Pancreas (tissue), 10 donors: ENCODE measurements around the gene TSHZ1. TPM values are rescaled to one million over a fixed set of nuclear protein-coding genes. Genes with fewer than 3 reads are reported as not detected.
A peak's percentile ranks its signal among the peaks of the same experiment; 100 is the strongest.

Source experiments
- ATAC-seq, 4 donors: fragments of 200-7000 bp; cut with Tn5 transposase; one replicate each; pipeline versions ENCODE4 v1.8.0 to v1.9.1; 2020; ENCODE audit warnings: mild to moderate bottlenecking in 4 of 4, moderate library complexity in 4 of 4
- DNase-seq, 6 donors: peaks; one replicate each; pipeline ENCODE4 v3.0.0-alpha.2; 2020
- FAIRE-seq: peaks from 2 replicates; lab custom pipeline; 2012; peaks lifted over from hg19 to GRCh38; lab: Jason Lieb, UNC
- H3K27ac ChIP-seq, 4 donors: fragments of 200-600 bp; sonication (generic); 1 replicate in 3 of 4; 2 replicates in 1 of 4; pipeline versions ENCODE4 v1.5.0 to v1.8.0; 2020
- H3K27me3 ChIP-seq, 4 donors: fragments of 200-600 bp; one replicate each; pipeline ENCODE4 v1.8.0; 2021
- H3K36me3 ChIP-seq, 3 donors: fragments of 200-600 bp; sonication (generic) in 1 of 3; one replicate each; pipeline versions ENCODE4 v1.5.0 to v1.8.0; 2020 to 2021
- H3K4me1 ChIP-seq, 3 donors: fragments of 200-600 bp; one replicate each; pipeline ENCODE4 v1.8.0; 2021
- H3K4me3 ChIP-seq, 4 donors: fragments of 200-600 bp; sonication (generic) in 2 of 4; one replicate each; pipeline versions ENCODE4 v1.5.0 to v1.8.0; 2020 to 2021
- H3K9me3 ChIP-seq, 4 donors: fragments of 200-600 bp; one replicate each; pipeline ENCODE4 v1.8.0; 2021
- WGBS, 2 donors: extraction: QIAGEN DNeasy Blood & Tissue Kit; methylation state at CpG; one replicate each; pipeline ENCODE4 v1.1.7; 2013; 5-methylcytosine and 5-hydroxymethylcytosine counted together
- intact Hi-C, 3 donors: fragments of 100-400 bp; cut with DNase I; formaldehyde crosslinking; loops; one replicate each; pipeline versions ENCODE4 v1.11.1 to v1.14.2; 2022
- polyA plus RNA-seq, 2 donors: library from polyadenylated mRNA; stranded (reverse); fragments of 200-250 nt; gene quantifications; one replicate each; pipeline ENCODE4 v1.2.3, GENCODE V29; 2013
- total RNA-seq, 6 donors: library from RNA; stranded (reverse); fragmentation: NEBNext Ultra II Directional in 4 of 6; extraction: Animal tissue kit (Norgen Biotek cat#: 25700) in 4 of 6; gene quantifications; one replicate each; pipeline versions ENCODE4 v1.2.1 to v1.2.4, GENCODE V29; 2021 to 2023
- TF ChIP-seq, protein P1 (sequence below), 4 donors: fragments of 200-600 bp; sonication (generic) in 3 of 4; IDR thresholded peaks; one replicate each; pipeline versions ENCODE4 v1.5.0 to v1.8.0; 2021; ENCODE audit warnings: antibody characterized with exemption in 4 of 4
- donor health status: healthy with polysubstance abuse.
- donor health status: DM: no; HTN: no; CAD: no; lungs with moderate emphysema.
- donor health status: DM: no; HTN: no; CAD: no.
- donor health status: control.
- donor health status: control.
- donor health status: Bipolar disorder and iron deficiency.
- donor health status: DM: yes; HTN: yes; CAD: no.
- donor health status: DM: no; HTN: no; CAD: no.
- donor health status: DM: no; HTN: no; CAD: no.
- donor health status: DM: yes; HTN: yes; CAD: no.

The TSHZ1 gene
- total and polyA plus RNA-seq, 8 donors = 4.7 to 13.6 (median 7.6) TPM

DNA sequence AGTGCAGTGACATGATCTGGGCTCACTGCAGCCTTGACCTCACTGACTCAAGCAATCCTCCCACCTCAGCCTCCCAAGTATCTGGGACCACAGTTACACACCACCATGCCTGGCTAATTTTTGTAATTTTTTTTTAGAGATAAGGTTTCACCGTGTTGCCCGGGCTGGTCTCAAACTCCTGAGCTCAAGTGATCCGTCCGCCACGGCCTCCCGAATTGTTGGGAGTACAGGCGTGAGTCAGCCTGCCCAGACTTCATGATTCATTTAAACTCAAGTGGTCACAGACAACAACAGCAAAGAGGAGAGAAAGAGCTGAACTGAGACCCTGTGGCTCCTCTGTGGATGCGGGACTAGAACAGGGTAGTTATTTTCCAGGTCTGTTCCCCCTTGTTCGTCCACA lies 83.0 kb downstream of the TSHZ1 start:
- intact Hi-C loops = no loop called here
- no peak overlapping the region for H3K27ac ChIP-seq
- no peak for DNase-seq
- 93 to 95% methylated on average over 9 of the region's 9 CpGs for WGBS, 2 donors
- H3K27me3 ChIP-seq = no peaks in the 10 kb centered on the region
- no peaks in the 10 kb centered on the region for H3K9me3 ChIP-seq
- FAIRE-seq = no peak
- no peaks in the 10 kb centered on the region for H3K36me3 ChIP-seq
- ATAC-seq = no peak
- no peaks in the 10 kb centered on the region for H3K4me1 ChIP-seq
- TF ChIP-seq, protein P1, sequence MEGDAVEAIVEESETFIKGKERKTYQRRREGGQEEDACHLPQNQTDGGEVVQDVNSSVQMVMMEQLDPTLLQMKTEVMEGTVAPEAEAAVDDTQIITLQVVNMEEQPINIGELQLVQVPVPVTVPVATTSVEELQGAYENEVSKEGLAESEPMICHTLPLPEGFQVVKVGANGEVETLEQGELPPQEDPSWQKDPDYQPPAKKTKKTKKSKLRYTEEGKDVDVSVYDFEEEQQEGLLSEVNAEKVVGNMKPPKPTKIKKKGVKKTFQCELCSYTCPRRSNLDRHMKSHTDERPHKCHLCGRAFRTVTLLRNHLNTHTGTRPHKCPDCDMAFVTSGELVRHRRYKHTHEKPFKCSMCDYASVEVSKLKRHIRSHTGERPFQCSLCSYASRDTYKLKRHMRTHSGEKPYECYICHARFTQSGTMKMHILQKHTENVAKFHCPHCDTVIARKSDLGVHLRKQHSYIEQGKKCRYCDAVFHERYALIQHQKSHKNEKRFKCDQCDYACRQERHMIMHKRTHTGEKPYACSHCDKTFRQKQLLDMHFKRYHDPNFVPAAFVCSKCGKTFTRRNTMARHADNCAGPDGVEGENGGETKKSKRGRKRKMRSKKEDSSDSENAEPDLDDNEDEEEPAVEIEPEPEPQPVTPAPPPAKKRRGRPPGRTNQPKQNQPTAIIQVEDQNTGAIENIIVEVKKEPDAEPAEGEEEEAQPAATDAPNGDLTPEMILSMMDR (IDR thresholded peaks at IDR 0.05) = no peak
- H3K4me3 ChIP-seq = no peak overlapping the region

DNA sequence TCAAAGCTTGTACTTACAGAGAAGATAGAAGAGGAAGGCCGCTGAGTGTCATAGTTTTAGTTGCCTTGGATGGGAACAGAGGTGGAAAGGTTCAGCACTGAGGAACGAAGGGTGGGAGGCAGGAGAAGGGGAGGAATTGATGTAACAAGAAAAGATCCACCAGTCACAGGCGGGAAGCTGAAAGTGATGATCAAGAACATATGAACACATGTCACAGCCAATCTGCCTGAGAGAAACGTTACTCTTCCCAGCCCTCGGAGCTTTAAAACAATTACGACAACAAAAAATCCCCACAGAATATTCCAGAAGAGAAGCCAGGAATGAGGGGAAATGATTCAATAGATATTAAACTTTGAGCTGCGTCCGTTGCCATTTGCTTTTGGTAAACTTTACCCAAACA lies 87.1 kb downstream of the TSHZ1 start:
- 67 to 88% methylated on average over 8 of the region's 8 CpGs for WGBS, 2 donors
- no peaks in the 10 kb centered on the region for H3K9me3 ChIP-seq
- no peak overlapping the region for H3K27ac ChIP-seq
- FAIRE-seq = no peak
- intact Hi-C loops = no loop called here
- TF ChIP-seq, protein P1 (IDR thresholded peaks at IDR 0.05) = no peak
- H3K36me3 ChIP-seq = no peaks in the 10 kb centered on the region
- H3K4me3 ChIP-seq = no peak overlapping the region
- H3K27me3 ChIP-seq = no peaks in the 10 kb centered on the region
- ATAC-seq = no peak
- no peak for DNase-seq
- H3K4me1 ChIP-seq = no peaks in the 10 kb centered on the region

DNA sequence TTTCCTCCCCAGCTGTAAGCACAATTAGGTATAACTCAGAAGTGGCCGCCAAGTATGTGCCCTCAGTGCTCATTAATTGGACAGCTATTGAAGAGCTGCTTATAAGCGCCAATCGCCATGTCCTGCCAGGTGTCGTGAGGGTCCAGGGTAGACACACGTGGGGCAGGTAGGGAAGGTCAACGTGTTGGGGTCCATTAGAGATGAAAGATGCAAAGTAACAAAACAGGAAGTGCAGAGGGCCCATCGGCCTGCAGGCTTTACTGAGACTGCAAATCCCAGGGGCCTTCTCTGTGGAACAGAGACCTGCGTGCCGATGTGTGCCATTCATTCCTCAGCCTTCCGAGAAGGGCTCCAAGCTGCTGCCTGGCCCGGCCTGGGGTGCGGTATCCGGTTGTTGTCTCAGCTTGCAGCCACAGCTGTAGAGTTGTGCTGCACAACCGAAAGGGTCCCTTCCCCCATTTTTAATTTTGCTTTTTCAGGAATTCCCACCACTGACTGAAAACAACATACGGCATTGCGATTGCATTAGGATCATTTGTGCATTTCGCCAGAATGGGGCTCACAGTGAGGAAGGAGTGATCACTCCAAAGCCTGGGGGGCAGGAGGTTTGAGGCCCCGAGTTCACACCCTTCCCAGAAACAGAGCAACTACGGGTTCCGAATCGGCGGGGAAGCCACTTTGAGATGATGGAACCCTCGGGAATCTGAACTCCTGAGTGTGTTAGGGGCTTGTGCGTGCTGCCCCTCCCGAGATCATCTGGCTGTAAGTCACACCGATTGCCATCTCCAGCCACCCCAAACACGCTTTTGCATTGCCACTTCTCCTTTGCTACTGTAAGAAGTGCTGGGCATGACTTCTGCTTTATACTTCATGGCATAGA lies 94.3 kb downstream of the TSHZ1 start:
- TF ChIP-seq, protein P1 (IDR thresholded peaks at IDR 0.05) = no peak
- 83 to 84% methylated on average over 27 of the region's 27 CpGs for WGBS, 2 donors
- H3K4me3 ChIP-seq = no peak overlapping the region
- intact Hi-C loops = no loop called here
- H3K36me3 ChIP-seq = no peaks in the 10 kb centered on the region
- H3K27me3 ChIP-seq = no peaks in the 10 kb centered on the region
- DNase-seq (no peak), ATAC-seq (no peak), FAIRE-seq (no peak)
- no peaks in the 10 kb centered on the region for H3K4me1 ChIP-seq
- no peak overlapping the region for H3K27ac ChIP-seq
- H3K9me3 ChIP-seq = no peaks in the 10 kb centered on the region

DNA sequence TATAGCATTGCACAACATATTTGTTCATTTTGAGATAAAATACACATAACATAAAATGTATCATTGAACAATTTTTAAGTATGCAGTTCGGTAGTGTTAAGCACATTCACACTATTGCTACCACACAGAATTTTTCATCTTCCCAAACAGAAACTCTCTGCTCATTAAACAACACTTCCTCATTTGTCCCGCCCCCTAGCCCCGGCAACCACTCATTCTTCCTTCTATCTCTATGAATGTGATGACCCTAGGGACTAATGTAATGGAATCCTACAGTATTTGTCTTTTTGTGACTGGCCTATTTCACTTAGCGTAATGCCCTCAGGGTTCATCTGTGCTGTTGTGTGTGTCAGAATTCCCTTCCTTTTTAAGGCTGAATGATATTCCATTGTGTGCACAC lies 95.4 kb downstream of the TSHZ1 start:
- FAIRE-seq = no peak
- no peaks in the 10 kb centered on the region for H3K9me3 ChIP-seq
- no peaks in the 10 kb centered on the region for H3K27me3 ChIP-seq
- H3K4me3 ChIP-seq = no peak overlapping the region
- no peak for ATAC-seq
- no peaks in the 10 kb centered on the region for H3K36me3 ChIP-seq
- no peak overlapping the region for H3K27ac ChIP-seq
- intact Hi-C loops = no loop called here
- no peaks in the 10 kb centered on the region for H3K4me1 ChIP-seq
- TF ChIP-seq, protein P1 (IDR thresholded peaks at IDR 0.05) = no peak
- DNase-seq = no peak
- 86 to 92% methylated on average over 4 of the region's 4 CpGs for WGBS, 2 donors

DNA sequence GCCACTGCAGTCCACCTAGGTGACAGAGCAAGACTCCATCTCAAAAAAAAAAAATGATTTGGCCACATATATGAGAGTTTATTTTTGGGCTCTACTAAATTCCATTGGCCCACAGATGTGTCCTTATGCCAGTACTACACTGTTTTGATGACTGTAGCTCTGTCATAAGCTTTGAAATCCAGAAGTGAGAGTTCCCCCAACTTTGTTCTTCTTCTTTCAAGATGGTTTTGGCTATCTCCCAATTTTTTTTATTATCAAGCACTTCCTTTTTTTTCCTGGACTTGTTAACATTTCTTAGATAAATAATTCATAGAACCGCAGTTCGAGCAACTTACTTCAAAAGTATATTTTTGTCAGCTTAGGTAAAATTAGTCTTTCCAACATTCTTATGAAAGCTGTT lies 96.9 kb downstream of the TSHZ1 start:
- ATAC-seq = peak in 1 of 4 donors; percentile 32
- FAIRE-seq = no peak
- no peak overlapping the region for H3K4me3 ChIP-seq
- intact Hi-C loops = no loop called here
- H3K4me1 ChIP-seq = no peaks in the 10 kb centered on the region
- no peaks in the 10 kb centered on the region for H3K27me3 ChIP-seq
- H3K9me3 ChIP-seq = no peaks in the 10 kb centered on the region
- no peak overlapping the region for H3K27ac ChIP-seq
- TF ChIP-seq, protein P1 (IDR thresholded peaks at IDR 0.05) = no peak
- H3K36me3 ChIP-seq = no peaks in the 10 kb centered on the region
- DNase-seq = no peak
- 58 to 71% methylated on average over 2 of the region's 2 CpGs for WGBS, 2 donors
